HepG2 (cell line): ENCODE data around the gene METTL27. TPM values are rescaled to one million over a fixed set of nuclear protein-coding genes. Genes with fewer than 3 reads are reported as not detected.

ENCODE experiments used
- ATAC-seq: fragments of 200-7000 bp; cut with Tn5 transposase; 3 replicates; pipeline ENCODE4 v1.9.1; 2020; ENCODE audit warnings: mild to moderate bottlenecking, moderate library complexity
- BruUV-seq: library from RNA; stranded (reverse); fragments of 400-500 nt; replicated peaks from 2 replicates; lab custom pipeline; 2021; lab: Mats Ljungman, UMichigan
- CTCF ChIA-PET: fragments of 300-600 bp; formaldehyde crosslinking; extraction: SDS; loops from one replicate; lab custom pipeline; 2021; ENCODE audit warnings: low total read pairs, inconsistent platforms, low intra/inter-chr PET ratio; lab: Yijun Ruan, JAX
- POLR2A ChIA-PET: fragments of 350-600 bp; sonication (Branson Sonifier 250); formaldehyde crosslinking; loops from one replicate; lab custom pipeline; 2020; ENCODE audit warnings: antibody characterized with exemption, inconsistent platforms; lab: Yijun Ruan, JAX
- DNase-seq: peaks from one replicate; pipeline ENCODE4 v3.0.0-alpha.2; 2015; ENCODE audit warnings: low spot score
- FAIRE-seq: peaks from 3 replicates; lab custom pipeline; 2011; peaks lifted over from hg19 to GRCh38; lab: Jason Lieb, UNC
- H2AFZ ChIP-seq: one replicate; pipeline ENCODE4 v1.6.1; 2011; ENCODE audit warnings: low read length, inconsistent platforms
- H3K27ac ChIP-seq: fragments of 300-600 bp; 3 replicates; pipeline ENCODE4 v1.8.0; 2011; ENCODE audit warnings: mixed run types, mild to moderate bottlenecking, mixed read lengths, low read length, inconsistent platforms; ENCODE audit not compliant: insufficient read depth; ENCODE audit errors: extremely low read length
- H3K27me3 ChIP-seq, 2 experiments: fragments of 200-600 bp in 1 of 2; 2 replicates in 1 of 2; 3 replicates in 1 of 2; pipeline versions ENCODE4 v1.6.0 to v1.8.0; 2011; ENCODE audit warnings: low read length in 2 of 2, mild to moderate bottlenecking in 2 of 2, moderate library complexity in 2 of 2, inconsistent platforms in 1 of 2; ENCODE audit not compliant: insufficient read depth in 2 of 2, control insufficient read depth in 1 of 2
- H3K36me3 ChIP-seq, 2 experiments: fragments of 200-600 bp in 1 of 2; replicated peaks in 1 of 2; 2 replicates in 1 of 2; 3 replicates in 1 of 2; pipeline versions ENCODE4 v1.5.1 to v1.8.0; 2011; ENCODE audit warnings: low read length in 2 of 2, inconsistent platforms in 1 of 2; ENCODE audit not compliant: insufficient read depth in 2 of 2, control insufficient read depth in 1 of 2
- H3K4me1 ChIP-seq: 2 replicates; pipeline ENCODE4 v1.5.1; 2012; ENCODE audit warnings: low read length, inconsistent platforms; ENCODE audit not compliant: insufficient read depth
- H3K4me2 ChIP-seq: 2 replicates; pipeline ENCODE4 v1.6.0; 2011; ENCODE audit warnings: low read depth, low read length, inconsistent platforms
- H3K4me3 ChIP-seq, 3 experiments: fragments of 200-600 bp in 1 of 3; sonication (generic), shearing (Covaris generic) in 1 of 3; replicated peaks in 1 of 3; 2 replicates each; pipeline ENCODE4 v1.5.1; 2011 to 2016; ENCODE audit warnings: low read length in 3 of 3, inconsistent platforms in 2 of 3, low read depth in 2 of 3, mild to moderate bottlenecking in 2 of 3, control low read depth in 1 of 3, mixed read lengths in 1 of 3; ENCODE audit not compliant: insufficient read depth in 1 of 3
- H3K79me2 ChIP-seq: one replicate; pipeline ENCODE4 v1.6.1; 2011; ENCODE audit warnings: low read length, inconsistent platforms; ENCODE audit not compliant: insufficient read depth
- H3K9ac ChIP-seq: 2 replicates; pipeline ENCODE4 v1.6.0; 2011; ENCODE audit warnings: mild to moderate bottlenecking, low read depth, low read length, inconsistent platforms; ENCODE audit not compliant: insufficient read depth
- H3K9me3 ChIP-seq: 2 replicates; pipeline ENCODE4 v1.5.1; 2012; ENCODE audit warnings: mild to moderate bottlenecking, low read length
- H4K20me1 ChIP-seq: 2 replicates; pipeline ENCODE4 v1.6.0; 2011; ENCODE audit warnings: inconsistent platforms, mild to moderate bottlenecking, low read length, moderate library complexity; ENCODE audit not compliant: insufficient read depth
- CREB1 ChIP-seq, 2 experiments: fragments of 450-650 bp in 1 of 2; IDR thresholded peaks; 2 replicates each; pipeline ENCODE4 v1.6.1; 2016 to 2017; ENCODE audit warnings: control low read depth in 1 of 2, mild to moderate bottlenecking in 1 of 2, missing compliant biosample characterization in 1 of 2, missing genetic modification characterization in 1 of 2
- ERF ChIP-seq: IDR thresholded peaks from 2 replicates; pipeline ENCODE4 v1.6.1; 2018; ENCODE audit warnings: missing biosample characterization, missing genetic modification reagents
- HNRNPUL1 ChIP-seq: fragments of 200-400 bp; formaldehyde crosslinking; IDR thresholded peaks from 2 replicates; pipeline ENCODE4 v1.6.1; 2017; ENCODE audit warnings: low read depth, mild to moderate bottlenecking, low read length, moderate library complexity
- ZFYVE20 ChIP-seq: sonication (generic); formaldehyde crosslinking; IDR thresholded peaks from 2 replicates; pipeline ENCODE4 v1.8.0; 2023; ENCODE audit warnings: low read depth, mild to moderate bottlenecking, moderate library complexity, missing genetic modification reagents, borderline replicate concordance
- ZNF264 ChIP-seq: sonication (generic); formaldehyde crosslinking; IDR thresholded peaks from 2 replicates; pipeline ENCODE4 v1.4.0; 2020; ENCODE audit warnings: missing genetic modification reagents
- ZNF543 ChIP-seq: sonication (generic); formaldehyde crosslinking; IDR thresholded peaks from 2 replicates; pipeline ENCODE4 v1.4.0; 2020; ENCODE audit warnings: mild to moderate bottlenecking, missing genetic modification reagents
- ZNF709 ChIP-seq: sonication (generic); formaldehyde crosslinking; IDR thresholded peaks from 2 replicates; pipeline ENCODE4 v1.5.0; 2020; ENCODE audit warnings: mild to moderate bottlenecking, missing genetic modification reagents
- ZNF792 ChIP-seq: IDR thresholded peaks from 2 replicates; pipeline ENCODE4 v1.6.1; 2016
- ZNF816 ChIP-seq: sonication (generic); formaldehyde crosslinking; IDR thresholded peaks from 2 replicates; pipeline ENCODE4 v1.8.0; 2022; ENCODE audit warnings: missing genetic modification reagents, mild to moderate bottlenecking, borderline replicate concordance
- ZSCAN29 ChIP-seq: sonication (generic); formaldehyde crosslinking; conservative IDR thresholded peaks from 2 replicates; pipeline ENCODE4 v1.4.0; 2020; ENCODE audit warnings: mild to moderate bottlenecking, missing genetic modification reagents
- WGBS: methylation state at CpG from one replicate; pipeline ENCODE4 v1.1.6; 2017; ENCODE audit warnings: low lambda C conversion rate; 5-methylcytosine and 5-hydroxymethylcytosine counted together
- in situ Hi-C: cut with HindIII; loops from 2 replicates; pipeline ENCODE4 v1.10.0; 2017; ENCODE audit warnings: low pct_unique_long_range_greater_than_20kb; ENCODE audit not compliant: extremely low pct_ligation_motif_present
- intact Hi-C: fragments of 100-400 bp; cut with micrococcal nuclease; formaldehyde crosslinking; loops from one replicate; pipeline ENCODE4 v1.10.0; 2022; ENCODE audit not compliant: unreplicated experiment
- polyA plus RNA-seq, 8 experiments: library from polyadenylated mRNA; depleted of rRNA in 3 of 8; stranded (reverse) in 7 of 8; unstranded in 1 of 8; fragments of >200 nt; fragmentation: Illumina TruSeq in 4 of 8; extraction: Trizol in 4 of 8; gene quantifications; 2 replicates each; pipeline versions ENCODE4 v1.2.1 to v1.2.3, GENCODE V29; 2011 to 2016; ENCODE audit warnings: low read depth in 4 of 8, missing spikeins in 1 of 8, mixed read lengths in 1 of 8; ENCODE audit not compliant: insufficient read depth in 1 of 8
- total RNA-seq, 5 experiments: library from RNA; depleted of rRNA; stranded (reverse); fragments of >200 nt; fragmentation: Illumina TruSeq; extraction: Trizol; gene quantifications; 2 replicates each; pipeline ENCODE4 v1.2.3, GENCODE V29; 2016; ENCODE audit warnings: low read depth in 1 of 5
- TF ChIP-seq, protein P1 (sequence below): sonication (generic); formaldehyde crosslinking; IDR thresholded peaks from 2 replicates; pipeline ENCODE4 v1.5.0; 2020; ENCODE audit warnings: mild to moderate bottlenecking, missing genetic modification reagents
- TF ChIP-seq, protein P2 (sequence below): sonication (generic); formaldehyde crosslinking; IDR thresholded peaks from 2 replicates; pipeline ENCODE4 v1.4.0; 2020; ENCODE audit warnings: missing genetic modification reagents
- TF ChIP-seq, protein P3 (sequence below): sonication (generic); formaldehyde crosslinking; IDR thresholded peaks from 2 replicates; pipeline ENCODE4 v1.4.0; 2020; ENCODE audit warnings: missing genetic modification reagents, borderline replicate concordance

METTL27 gene
- total and polyA plus RNA-seq, 2 of the 13 experiments (the other 11 are each of a cell fraction or from before 2014, with no cell fraction given): 2.0 to 3.0 TPM

DNA sequence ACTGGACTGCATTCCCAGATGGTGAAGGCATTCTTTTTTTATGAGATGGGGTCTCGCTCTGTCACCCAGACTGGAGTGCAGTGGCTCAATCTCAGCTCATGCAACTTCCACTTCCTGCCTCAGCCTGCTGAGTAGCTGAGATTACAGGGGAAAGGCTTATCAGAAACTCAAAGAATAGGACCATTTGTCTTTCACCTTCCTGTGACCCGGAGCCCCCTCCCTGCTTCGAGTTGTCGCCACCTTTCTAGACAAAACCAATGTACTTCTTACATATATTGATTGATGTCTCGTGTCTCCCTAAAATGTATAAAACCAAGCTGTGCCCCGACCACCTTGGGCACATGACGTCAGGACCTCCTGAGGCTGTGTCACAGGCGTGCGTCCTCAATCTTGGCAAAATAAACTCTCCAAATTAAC lies 1.8 kb upstream of the METTL27 start:
- DNase-seq (no peak), FAIRE-seq (no peak), ATAC-seq (no peak)
- BruUV-seq: no TSS peak
- no peak overlapping the region for H3K4me2 ChIP-seq
- no peaks in the 10 kb centered on the region for H3K9me3 ChIP-seq
- H3K27me3 ChIP-seq: peaks cover 0 to 10% of the 10 kb centered on the region in 2 experiments; a peak in 1 of 5 replicates
- POLR2A ChIA-PET: no interaction called here
- H4K20me1 ChIP-seq: no peaks in the 10 kb centered on the region
- in situ Hi-C loops: no loop called here
- no peak overlapping the region for H3K27ac ChIP-seq
- no peak overlapping the region for H3K9ac ChIP-seq
- no peak overlapping the region for H3K4me3 ChIP-seq
- H3K79me2 ChIP-seq: no peaks in the 10 kb centered on the region
- no peaks in the 10 kb centered on the region for H3K36me3 ChIP-seq
- intact Hi-C loops: no loop called here
- peaks cover 30% of the 10 kb centered on the region for H3K4me1 ChIP-seq
- peak; percentile 82 for TF ChIP-seq CREB1 (IDR thresholded peaks at IDR 0.05)
- TF ChIP-seq CREB1 (CRISPR knock-in tag; IDR thresholded peaks at IDR 0.05): no peak
- TF ChIP-seq, protein P1, sequence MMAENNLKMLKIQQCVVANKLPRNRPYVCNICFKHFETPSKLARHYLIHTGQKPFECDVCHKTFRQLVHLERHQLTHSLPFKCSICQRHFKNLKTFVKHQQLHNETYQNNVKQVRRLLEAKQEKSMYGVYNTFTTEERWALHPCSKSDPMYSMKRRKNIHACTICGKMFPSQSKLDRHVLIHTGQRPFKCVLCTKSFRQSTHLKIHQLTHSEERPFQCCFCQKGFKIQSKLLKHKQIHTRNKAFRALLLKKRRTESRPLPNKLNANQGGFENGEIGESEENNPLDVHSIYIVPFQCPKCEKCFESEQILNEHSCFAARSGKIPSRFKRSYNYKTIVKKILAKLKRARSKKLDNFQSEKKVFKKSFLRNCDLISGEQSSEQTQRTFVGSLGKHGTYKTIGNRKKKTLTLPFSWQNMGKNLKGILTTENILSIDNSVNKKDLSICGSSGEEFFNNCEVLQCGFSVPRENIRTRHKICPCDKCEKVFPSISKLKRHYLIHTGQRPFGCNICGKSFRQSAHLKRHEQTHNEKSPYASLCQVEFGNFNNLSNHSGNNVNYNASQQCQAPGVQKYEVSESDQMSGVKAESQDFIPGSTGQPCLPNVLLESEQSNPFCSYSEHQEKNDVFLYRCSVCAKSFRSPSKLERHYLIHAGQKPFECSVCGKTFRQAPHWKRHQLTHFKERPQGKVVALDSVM (CRISPR knock-in tag): no peak
- TF ChIP-seq, all 625 proteins: peak for 1
- CTCF ChIA-PET: no interaction called here
- H2AFZ ChIP-seq: no peak overlapping the region
- 33% methylated on average over 9 of the region's 9 CpGs for WGBS

DNA sequence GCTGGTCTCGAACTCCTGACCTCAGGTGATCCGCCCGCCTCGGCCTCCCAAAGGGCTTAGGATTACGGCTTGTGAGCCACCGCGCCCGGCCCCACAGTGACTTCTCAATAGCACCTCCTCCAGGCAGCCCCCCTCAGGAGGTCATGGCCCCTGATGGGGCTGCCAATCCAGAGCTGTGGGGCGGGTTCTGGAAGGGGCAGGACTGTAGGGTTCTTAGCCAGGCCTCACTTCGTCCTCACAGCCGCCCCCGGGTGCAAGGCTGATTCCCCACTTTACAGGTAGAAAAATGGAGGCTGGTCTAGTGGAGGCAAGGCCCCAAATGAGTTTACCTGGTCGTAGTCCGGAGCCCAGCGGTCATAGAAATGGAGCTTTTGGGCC lies 638 bp downstream of the METTL27 start:
- ATAC-seq: peak; percentile 8; the same call in 2 of the 3 replicates
- H3K4me1 ChIP-seq: peaks cover 49% of the 10 kb centered on the region
- H3K79me2 ChIP-seq: no peaks in the 10 kb centered on the region
- H3K36me3 ChIP-seq: no peaks in the 10 kb centered on the region
- no TSS peak for BruUV-seq
- 40% methylated on average over 1 of the region's 15 CpGs for WGBS
- H3K4me3 ChIP-seq: peak overlapping the region; percentile 75 to 83 (median 77)
- ChIA-PET CTCF (no interaction called here), POLR2A (interaction anchor here (3.7 kb wide), 1 partner anchor 10 kb away, joined by 55 read pairs; the partner anchor contains the start of gene CLDN4)
- peaks cover 0 to 3% of the 10 kb centered on the region in 2 experiments; a peak in 1 of 5 replicates for H3K27me3 ChIP-seq
- in situ Hi-C loops: no loop called here
- no peak for DNase-seq
- H4K20me1 ChIP-seq: no peaks in the 10 kb centered on the region
- no peak for FAIRE-seq
- peak overlapping the region; percentile 62; the same call in 1 of the 2 replicates for H3K9ac ChIP-seq
- no peak overlapping the region for H2AFZ ChIP-seq
- intact Hi-C loops: no loop called here
- H3K9me3 ChIP-seq: no peaks in the 10 kb centered on the region
- peak overlapping the region; percentile 62 for H3K4me2 ChIP-seq
- no peak overlapping the region for H3K27ac ChIP-seq
- TF ChIP-seq ZNF709 (CRISPR knock-in tag) (no peak), ZNF792 (CRISPR knock-in tag) (no peak), ZNF816 (no peak), ZSCAN29 (CRISPR knock-in tag) (0 out of 2 replicates have a peak, but pooled peaks have one; percentile 30), HNRNPUL1 (no peak), ZNF543 (0 out of 2 replicates have a peak, but pooled peaks have one; percentile 19), ZFYVE20 (no peak), ERF (CRISPR knock-in tag) (no peak), ZNF264 (CRISPR knock-in tag) (no peak)
- TF ChIP-seq, protein P2, sequence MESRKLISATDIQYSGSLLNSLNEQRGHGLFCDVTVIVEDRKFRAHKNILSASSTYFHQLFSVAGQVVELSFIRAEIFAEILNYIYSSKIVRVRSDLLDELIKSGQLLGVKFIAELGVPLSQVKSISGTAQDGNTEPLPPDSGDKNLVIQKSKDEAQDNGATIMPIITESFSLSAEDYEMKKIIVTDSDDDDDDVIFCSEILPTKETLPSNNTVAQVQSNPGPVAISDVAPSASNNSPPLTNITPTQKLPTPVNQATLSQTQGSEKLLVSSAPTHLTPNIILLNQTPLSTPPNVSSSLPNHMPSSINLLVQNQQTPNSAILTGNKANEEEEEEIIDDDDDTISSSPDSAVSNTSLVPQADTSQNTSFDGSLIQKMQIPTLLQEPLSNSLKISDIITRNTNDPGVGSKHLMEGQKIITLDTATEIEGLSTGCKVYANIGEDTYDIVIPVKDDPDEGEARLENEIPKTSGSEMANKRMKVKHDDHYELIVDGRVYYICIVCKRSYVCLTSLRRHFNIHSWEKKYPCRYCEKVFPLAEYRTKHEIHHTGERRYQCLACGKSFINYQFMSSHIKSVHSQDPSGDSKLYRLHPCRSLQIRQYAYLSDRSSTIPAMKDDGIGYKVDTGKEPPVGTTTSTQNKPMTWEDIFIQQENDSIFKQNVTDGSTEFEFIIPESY (CRISPR knock-in tag): peak; percentile 82
- TF ChIP-seq, protein P3, sequence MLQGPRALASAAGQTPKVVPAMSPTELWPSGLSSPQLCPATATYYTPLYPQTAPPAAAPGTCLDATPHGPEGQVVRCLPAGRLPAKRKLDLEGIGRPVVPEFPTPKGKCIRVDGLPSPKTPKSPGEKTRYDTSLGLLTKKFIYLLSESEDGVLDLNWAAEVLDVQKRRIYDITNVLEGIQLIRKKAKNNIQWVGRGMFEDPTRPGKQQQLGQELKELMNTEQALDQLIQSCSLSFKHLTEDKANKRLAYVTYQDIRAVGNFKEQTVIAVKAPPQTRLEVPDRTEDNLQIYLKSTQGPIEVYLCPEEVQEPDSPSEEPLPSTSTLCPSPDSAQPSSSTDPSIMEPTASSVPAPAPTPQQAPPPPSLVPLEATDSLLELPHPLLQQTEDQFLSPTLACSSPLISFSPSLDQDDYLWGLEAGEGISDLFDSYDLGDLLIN (CRISPR knock-in tag): no peak
